Stimulated activated CD8-positive, alpha-beta memory T cell treated with anti-CD3 and anti-CD28 coated beads, Interleukin-12 subunit alpha, Interleukin-12 subunit beta, amount 100 ng/mL, for 4 hours (primary cell): ENCODE results near the gene SPRED3.
"Not testable (repeated sequence)": the region's sequence is repeated elsewhere in the genome, so short reads cannot be mapped to it uniquely, and the experiment has no call there.

Experiments used
- DNase-seq: peaks from one replicate; pipeline ENCODE4 v3.0.0-alpha.2; 2020; ENCODE audit warnings: low read depth

The SPRED3 gene

GRCh38 chr19:38391911-38392464 is 3.5 kb downstream of the SPRED3 start:
- no peak for DNase-seq

- no peak for DNase-seq
These were observed 4.3 kb downstream of the SPRED3 start for GRCh38 chr19:38392707-38393308.

GRCh38 chr19:38394488-38394887 is 6.0 kb downstream of the SPRED3 start:
- DNase-seq, result peak; percentile 32

GRCh38 chr19:38395381-38396114 is 7.1 kb downstream of the SPRED3 start:
- peak; percentile 20 for DNase-seq

- DNase-seq, result no peak
These were observed 10.6 kb downstream of the SPRED3 start for GRCh38 chr19:38399081-38399480.

- no peak for DNase-seq
These were observed 11.0 kb downstream of the SPRED3 start for GRCh38 chr19:38399537-38399936.

GRCh38 chr19:38400361-38400760 is 11.9 kb downstream of the SPRED3 start:
- no peak for DNase-seq

- DNase-seq, result no peak
These were observed 12.7 kb downstream of the SPRED3 start for GRCh38 chr19:38401148-38401547.

GRCh38 chr19:38402623-38402966 is 14.1 kb downstream of the SPRED3 start:
- no peak for DNase-seq

GRCh38 chr19:38402967-38403674 is 14.6 kb downstream of the SPRED3 start, which contains the start of gene FAM98C:
Gene FAM98C, plus strand, starts transcription at chr19:38403093. Its CDS starts 61 bp downstream, at chr19:38403154.
- peak; percentile 95 for DNase-seq

GRCh38 chr19:38404858-38405257 is 16.4 kb downstream of the SPRED3 start:
- DNase-seq, result no peak

GRCh38 chr19:38405276-38405675 is 16.8 kb downstream of the SPRED3 start:
- DNase-seq, result no peak

- DNase-seq, result no peak
These were observed 21.2 kb downstream of the SPRED3 start for GRCh38 chr19:38409631-38410133.

- not testable (repeated sequence) for DNase-seq
These were observed 21.9 kb downstream of the SPRED3 start for GRCh38 chr19:38410407-38410806.

GRCh38 chr19:38411041-38411712 is 22.7 kb downstream of the SPRED3 start:
- no peak for DNase-seq

GRCh38 chr19:38411898-38412297 is 23.4 kb downstream of the SPRED3 start:
- not testable (repeated sequence) for DNase-seq

- no peak for DNase-seq
These were observed 24.0 kb downstream of the SPRED3 start for GRCh38 chr19:38412491-38412890.

GRCh38 chr19:38412961-38413360 is 24.5 kb downstream of the SPRED3 start:
- DNase-seq, result no peak

- no peak for DNase-seq
These were observed 24.9 kb downstream of the SPRED3 start for GRCh38 chr19:38413416-38413815.

GRCh38 chr19:38417146-38417543 is 28.6 kb downstream of the SPRED3 start:
- no peak for DNase-seq

- peak; percentile 19 for DNase-seq
These were observed 29.3 kb downstream of the SPRED3 start for GRCh38 chr19:38417544-38418506.
